ENCODE data around the gene ITIH1.

Gene ITIH1

DNA sequence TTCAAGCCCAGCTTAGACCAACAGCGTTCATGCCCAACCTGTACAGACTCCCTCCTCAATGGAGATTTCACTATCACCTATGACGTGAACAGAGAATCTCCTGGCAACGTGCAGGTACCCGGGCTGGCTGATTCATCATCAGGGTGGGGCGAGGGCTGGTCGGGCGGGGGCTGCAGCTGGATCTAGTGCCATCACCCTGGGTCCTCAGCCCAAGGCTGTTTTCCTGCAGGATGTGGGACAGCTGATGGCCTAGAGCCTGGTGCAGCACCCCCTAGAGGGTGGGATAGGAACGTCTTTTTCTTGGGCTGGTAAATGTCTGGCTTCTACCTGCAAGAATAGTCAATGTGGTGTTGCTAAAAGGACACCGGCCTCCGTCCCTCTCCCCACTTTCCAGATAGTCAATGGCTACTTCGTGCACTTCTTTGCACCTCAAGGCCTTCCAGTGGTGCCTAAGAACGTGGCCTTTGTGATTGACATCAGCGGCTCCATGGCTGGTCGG, 21.6 kb downstream of the ITIH1 start:
- Histone ChIP-seq H3K27ac (ENCODE audit: low read length) (no peak overlapping the region), H3K4me1 (ENCODE audit: low read length) (no peaks in the 10 kb centered on the region), H3K79me2 (ENCODE audit: low read length) (no peaks in the 10 kb centered on the region), H3K4me3 (ENCODE audit: low read length) (no peak overlapping the region), H3K4me2 (ENCODE audit: low read depth, low read length) (no peak overlapping the region), H4K20me1 (ENCODE audit: insufficient read depth, low read length) (no peaks in the 10 kb centered on the region), H3K36me3 (replicated peaks; ENCODE audit: insufficient read depth, low read length) (no peaks in the 10 kb centered on the region), H3F3A (ENCODE audit: insufficient read depth, low read length) (no peaks in the 10 kb centered on the region), H2AFZ (ENCODE audit: low read length) (no peak overlapping the region), H3K9ac (ENCODE audit: low read length) (no peak overlapping the region), H3K9me3 (replicated peaks; ENCODE audit: insufficient read depth, low read length) (no peaks in the 10 kb centered on the region), H3K9me2 (replicated peaks; ENCODE audit: insufficient read depth, low read length) (no peaks in the 10 kb centered on the region), H3K27me3 (replicated peaks; ENCODE audit: insufficient read depth, low read length) (no peaks in the 10 kb centered on the region)
- DNase-seq, result no peak
- TF ChIP-seq EZH2 (optimal IDR thresholded peaks at IDR 0.05; ENCODE audit: low read depth, low read length), result no peak
- TF ChIP-seq, protein P1, sequence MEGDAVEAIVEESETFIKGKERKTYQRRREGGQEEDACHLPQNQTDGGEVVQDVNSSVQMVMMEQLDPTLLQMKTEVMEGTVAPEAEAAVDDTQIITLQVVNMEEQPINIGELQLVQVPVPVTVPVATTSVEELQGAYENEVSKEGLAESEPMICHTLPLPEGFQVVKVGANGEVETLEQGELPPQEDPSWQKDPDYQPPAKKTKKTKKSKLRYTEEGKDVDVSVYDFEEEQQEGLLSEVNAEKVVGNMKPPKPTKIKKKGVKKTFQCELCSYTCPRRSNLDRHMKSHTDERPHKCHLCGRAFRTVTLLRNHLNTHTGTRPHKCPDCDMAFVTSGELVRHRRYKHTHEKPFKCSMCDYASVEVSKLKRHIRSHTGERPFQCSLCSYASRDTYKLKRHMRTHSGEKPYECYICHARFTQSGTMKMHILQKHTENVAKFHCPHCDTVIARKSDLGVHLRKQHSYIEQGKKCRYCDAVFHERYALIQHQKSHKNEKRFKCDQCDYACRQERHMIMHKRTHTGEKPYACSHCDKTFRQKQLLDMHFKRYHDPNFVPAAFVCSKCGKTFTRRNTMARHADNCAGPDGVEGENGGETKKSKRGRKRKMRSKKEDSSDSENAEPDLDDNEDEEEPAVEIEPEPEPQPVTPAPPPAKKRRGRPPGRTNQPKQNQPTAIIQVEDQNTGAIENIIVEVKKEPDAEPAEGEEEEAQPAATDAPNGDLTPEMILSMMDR (IDR thresholded peaks at IDR 0.05; ENCODE audit: low read length), result peak; percentile 57

DNA sequence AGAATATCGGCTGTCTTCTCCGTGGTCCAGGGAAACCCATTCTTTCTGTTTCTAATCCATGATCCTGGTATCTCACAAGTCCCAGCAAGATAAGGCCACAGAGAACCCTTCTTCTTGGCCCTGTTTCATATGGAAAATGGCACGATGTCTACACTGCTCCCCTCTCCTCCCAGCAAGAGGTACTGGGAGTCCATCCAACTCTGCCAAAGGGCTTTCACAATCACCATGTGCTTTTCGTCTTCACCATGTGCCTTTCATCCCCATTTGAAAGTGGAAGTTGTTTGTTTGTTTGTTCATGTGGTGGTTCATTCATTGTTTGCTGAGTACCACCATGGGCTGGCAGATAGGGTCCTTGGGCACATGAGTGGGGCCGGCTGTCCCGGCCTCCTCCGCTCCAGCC, 22.7 kb downstream of the ITIH1 start:
- H3K4me2 ChIP-seq (ENCODE audit: low read depth, low read length), result no peak overlapping the region
- no peaks in the 10 kb centered on the region for H3K79me2 ChIP-seq (ENCODE audit: low read length)
- no peaks in the 10 kb centered on the region for H3K9me3 ChIP-seq (replicated peaks; ENCODE audit: insufficient read depth, low read length)
- no peak overlapping the region for H3K4me3 ChIP-seq (ENCODE audit: low read length)
- no peaks in the 10 kb centered on the region for H3K27me3 ChIP-seq (replicated peaks; ENCODE audit: insufficient read depth, low read length)
- no peaks in the 10 kb centered on the region for H3K4me1 ChIP-seq (ENCODE audit: low read length)
- H3K9me2 ChIP-seq (replicated peaks; ENCODE audit: insufficient read depth, low read length), result no peaks in the 10 kb centered on the region
- no peak overlapping the region for H3K9ac ChIP-seq (ENCODE audit: low read length)
- no peaks in the 10 kb centered on the region for H4K20me1 ChIP-seq (ENCODE audit: insufficient read depth, low read length)
- TF ChIP-seq, protein P1 (IDR thresholded peaks at IDR 0.05; ENCODE audit: low read length), result no peak
- TF ChIP-seq EZH2 (optimal IDR thresholded peaks at IDR 0.05; ENCODE audit: low read depth, low read length) (no peak), EZH2phosphoT487 (IDR thresholded peaks at IDR 0.05; ENCODE audit: low read length) (no peak)
- no peak for DNase-seq
- H3K36me3 ChIP-seq (replicated peaks; ENCODE audit: insufficient read depth, low read length), result no peaks in the 10 kb centered on the region
- no peak overlapping the region for H2AFZ ChIP-seq (ENCODE audit: low read length)
- H3K27ac ChIP-seq (ENCODE audit: low read length), result no peak overlapping the region
- no peaks in the 10 kb centered on the region for H3F3A ChIP-seq (ENCODE audit: insufficient read depth, low read length)

DNA sequence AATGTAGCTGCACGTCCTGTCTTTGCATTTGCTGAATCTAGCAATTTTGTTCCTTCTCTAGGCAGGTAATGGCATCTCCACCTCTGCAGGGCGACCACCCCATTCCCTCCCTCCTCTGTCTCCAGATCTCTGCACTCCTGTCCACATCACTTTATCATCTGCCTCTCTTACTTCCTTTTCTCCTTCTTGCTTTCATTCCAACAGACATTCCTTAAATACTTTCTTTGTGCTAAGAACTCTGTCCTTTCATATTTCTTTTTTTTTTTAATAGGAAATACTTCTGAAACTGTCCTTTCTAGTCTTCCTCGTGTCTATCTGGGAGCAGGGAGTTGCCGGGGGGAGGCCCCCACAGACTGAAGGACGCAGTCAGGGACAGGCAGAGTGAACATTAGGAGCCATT, 24.4 kb downstream of the ITIH1 start:
- Histone ChIP-seq H4K20me1 (ENCODE audit: insufficient read depth, low read length) (no peaks in the 10 kb centered on the region), H3K27me3 (replicated peaks; ENCODE audit: insufficient read depth, low read length) (no peaks in the 10 kb centered on the region), H3K4me1 (ENCODE audit: low read length) (no peaks in the 10 kb centered on the region), H3K9ac (ENCODE audit: low read length) (no peak overlapping the region), H3K36me3 (replicated peaks; ENCODE audit: insufficient read depth, low read length) (no peaks in the 10 kb centered on the region), H3K4me3 (ENCODE audit: low read length) (no peak overlapping the region), H3K9me2 (replicated peaks; ENCODE audit: insufficient read depth, low read length) (no peaks in the 10 kb centered on the region), H3K27ac (ENCODE audit: low read length) (no peak overlapping the region), H3K9me3 (replicated peaks; ENCODE audit: insufficient read depth, low read length) (no peaks in the 10 kb centered on the region), H3K4me2 (ENCODE audit: low read depth, low read length) (no peak overlapping the region), H3K79me2 (ENCODE audit: low read length) (no peaks in the 10 kb centered on the region), H3F3A (ENCODE audit: insufficient read depth, low read length) (no peaks in the 10 kb centered on the region), H2AFZ (ENCODE audit: low read length) (no peak overlapping the region)
- TF ChIP-seq EZH2 (optimal IDR thresholded peaks at IDR 0.05; ENCODE audit: low read depth, low read length) (no peak), EZH2phosphoT487 (IDR thresholded peaks at IDR 0.05; ENCODE audit: low read length) (no peak)
- no peak for DNase-seq

DNA sequence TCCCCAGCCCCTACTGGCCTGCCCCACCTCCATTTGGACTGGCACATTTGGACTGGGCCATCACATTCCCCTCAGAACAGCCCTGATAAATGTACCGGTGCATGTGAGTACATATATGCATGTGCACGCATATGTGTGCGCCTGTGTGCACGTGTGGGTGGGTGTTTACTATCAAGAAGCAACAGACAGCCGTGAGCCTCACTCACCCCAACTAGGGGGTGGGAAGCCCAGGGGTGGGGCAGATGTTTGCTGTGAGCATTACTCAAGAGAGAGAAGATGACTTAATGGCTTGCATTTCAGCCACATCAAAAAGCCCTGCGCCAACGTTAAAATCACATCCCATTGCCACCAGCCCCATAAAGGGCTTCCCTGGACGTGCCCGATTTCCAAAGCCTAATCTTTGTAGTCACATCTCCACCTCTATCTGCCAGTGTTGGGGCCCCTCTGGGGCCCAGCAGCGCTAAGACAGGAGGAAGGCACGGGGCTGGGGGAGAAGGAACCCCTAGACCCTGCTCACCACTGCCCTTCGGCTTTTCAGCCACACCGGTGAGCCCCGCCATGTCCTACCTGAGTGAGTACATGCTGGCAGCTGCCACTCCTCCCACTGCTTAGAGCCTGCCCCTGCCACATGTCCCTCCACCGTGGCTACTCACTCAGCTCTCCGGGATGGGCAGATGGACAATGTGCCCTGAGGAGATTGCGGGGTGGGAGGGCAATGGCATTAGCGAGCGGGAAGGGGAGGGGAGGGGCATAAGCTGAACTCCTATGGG, 28.1 kb downstream of the ITIH1 start:
- TF ChIP-seq EZH2phosphoT487 (IDR thresholded peaks at IDR 0.05; ENCODE audit: low read length) (no peak), EZH2 (optimal IDR thresholded peaks at IDR 0.05; ENCODE audit: low read depth, low read length) (no peak)
- TF ChIP-seq, protein P1 (IDR thresholded peaks at IDR 0.05; ENCODE audit: low read length), result no peak
- DNase-seq, result no peak
- H3K27me3 ChIP-seq (replicated peaks; ENCODE audit: insufficient read depth, low read length), result no peaks in the 10 kb centered on the region
- H3K9me2 ChIP-seq (replicated peaks; ENCODE audit: insufficient read depth, low read length), result no peaks in the 10 kb centered on the region
- no peak overlapping the region for H2AFZ ChIP-seq (ENCODE audit: low read length)
- no peaks in the 10 kb centered on the region for H3F3A ChIP-seq (ENCODE audit: insufficient read depth, low read length)
- H3K4me3 ChIP-seq (ENCODE audit: low read length), result no peak overlapping the region
- H3K36me3 ChIP-seq (replicated peaks; ENCODE audit: insufficient read depth, low read length), result no peaks in the 10 kb centered on the region
- H3K27ac ChIP-seq (ENCODE audit: low read length), result no peak overlapping the region
- no peaks in the 10 kb centered on the region for H3K9me3 ChIP-seq (replicated peaks; ENCODE audit: insufficient read depth, low read length)
- no peaks in the 10 kb centered on the region for H4K20me1 ChIP-seq (ENCODE audit: insufficient read depth, low read length)
- H3K79me2 ChIP-seq (ENCODE audit: low read length), result no peaks in the 10 kb centered on the region
- no peak overlapping the region for H3K9ac ChIP-seq (ENCODE audit: low read length)
- H3K4me1 ChIP-seq (ENCODE audit: low read length), result no peaks in the 10 kb centered on the region
- H3K4me2 ChIP-seq (ENCODE audit: low read depth, low read length), result no peak overlapping the region

Measured in MM.1S (cell line).